IPS DF 6.9 (cell line): ENCODE data around the gene YIPF2.

Source experiments
- DNase-seq: peaks from one replicate; pipeline ENCODE4 v3.0.0-alpha.2; 2013; ENCODE audit warnings: low read depth, low spot score
- H3K27ac ChIP-seq: one replicate; pipeline ENCODE4 v1.5.1; 2013; ENCODE audit warnings: low read length, control low read depth
- H3K27me3 ChIP-seq: 2 replicates; pipeline ENCODE4 v1.6.1; 2013; ENCODE audit warnings: mild to moderate bottlenecking, low read length; ENCODE audit not compliant: control insufficient read depth, insufficient read depth
- H3K36me3 ChIP-seq: 2 replicates; pipeline ENCODE4 v1.6.1; 2013; ENCODE audit warnings: low read length; ENCODE audit not compliant: control insufficient read depth, insufficient read depth
- H3K4me1 ChIP-seq: 2 replicates; pipeline ENCODE4 v1.6.1; 2013; ENCODE audit warnings: low read length; ENCODE audit not compliant: control insufficient read depth, insufficient read depth
- H3K4me3 ChIP-seq: 2 replicates; pipeline ENCODE4 v1.5.1; 2013; ENCODE audit warnings: mild to moderate bottlenecking, low read length
- H3K9me3 ChIP-seq: 2 replicates; pipeline ENCODE4 v1.6.1; 2013; ENCODE audit warnings: low read length, inconsistent platforms; ENCODE audit not compliant: control insufficient read depth, insufficient read depth
- WGBS: extraction: QIAGEN DNeasy Blood & Tissue Kit; methylation state at CpG from one replicate; pipeline ENCODE4 v1.1.7; 2013; ENCODE audit warnings: mixed read lengths, missing lambda C conversion rate; ENCODE audit not compliant: insufficient read length, insufficient coverage; 5-methylcytosine and 5-hydroxymethylcytosine counted together

The YIPF2 gene

GRCh38 chr19:10936661-10937084 lies 8.2 kb upstream of the YIPF2 start:
- no CpG with 5 or more reads among the region's 11 CpGs for WGBS
- Histone ChIP-seq H3K27ac (no peak overlapping the region), H3K4me1 (no peaks in the 10 kb centered on the region), H3K4me3 (no peak overlapping the region), H3K9me3 (no peaks in the 10 kb centered on the region), H3K36me3 (no peaks in the 10 kb centered on the region), H3K27me3 (no peaks in the 10 kb centered on the region)
- peak; percentile 83 for DNase-seq

GRCh38 chr19:10935371-10936059 lies 7.1 kb upstream of the YIPF2 start:
- Histone ChIP-seq H3K9me3 (no peaks in the 10 kb centered on the region), H3K27ac (no peak overlapping the region), H3K4me1 (no peaks in the 10 kb centered on the region), H3K27me3 (no peaks in the 10 kb centered on the region), H3K36me3 (no peaks in the 10 kb centered on the region), H3K4me3 (no peak overlapping the region)
- no CpG with 5 or more reads among the region's 9 CpGs for WGBS
- no peak for DNase-seq

GRCh38 chr19:10929402-10929794 lies 959 bp upstream of the YIPF2 start:
- Histone ChIP-seq H3K27ac (no peak overlapping the region), H3K9me3 (no peaks in the 10 kb centered on the region), H3K36me3 (0 out of 2 replicates have a peak, but pooled peaks cover 3% of the 10 kb centered on the region), H3K27me3 (no peaks in the 10 kb centered on the region), H3K4me3 (peak overlapping the region; percentile 79), H3K4me1 (peaks cover 4% of the 10 kb centered on the region; the same call in 1 of the 2 replicates)
- no CpG with 5 or more reads among the region's 27 CpGs for WGBS
- DNase-seq = no peak

GRCh38 chr19:10927730-10928562 lies 493 bp downstream of the YIPF2 start:
- H3K36me3 ChIP-seq = peaks cover 16% of the 10 kb centered on the region
- H3K27me3 ChIP-seq = no peaks in the 10 kb centered on the region
- no peaks in the 10 kb centered on the region for H3K9me3 ChIP-seq
- no peak overlapping the region for H3K27ac ChIP-seq
- H3K4me3 ChIP-seq = peak overlapping the region; percentile 57; the same call in 1 of the 2 replicates
- WGBS = no CpG with 5 or more reads among the region's 47 CpGs
- DNase-seq = no peak
- H3K4me1 ChIP-seq = peaks cover 4% of the 10 kb centered on the region; the same call in 1 of the 2 replicates

- WGBS = no CpG with 5 or more reads among the region's 13 CpGs
- H3K27ac ChIP-seq = no peak overlapping the region
- H3K9me3 ChIP-seq = no peaks in the 10 kb centered on the region
- peaks cover 4% of the 10 kb centered on the region; the same call in 1 of the 2 replicates for H3K4me1 ChIP-seq
- H3K4me3 ChIP-seq = no peak overlapping the region
- DNase-seq = no peak
- H3K27me3 ChIP-seq = no peaks in the 10 kb centered on the region
- H3K36me3 ChIP-seq = peaks cover 38% of the 10 kb centered on the region
Measured at GRCh38 chr19:10924597-10924996, 3.8 kb downstream of the YIPF2 start.

GRCh38 chr19:10923260-10924112 lies 5.0 kb downstream of the YIPF2 start:
- H3K9me3 ChIP-seq = no peaks in the 10 kb centered on the region
- H3K36me3 ChIP-seq = peaks cover 43% of the 10 kb centered on the region
- no peaks in the 10 kb centered on the region for H3K27me3 ChIP-seq
- WGBS = no CpG with 5 or more reads among the region's 29 CpGs
- H3K27ac ChIP-seq = no peak overlapping the region
- DNase-seq = no peak
- no peak overlapping the region for H3K4me3 ChIP-seq
- peaks cover 4% of the 10 kb centered on the region; the same call in 1 of the 2 replicates for H3K4me1 ChIP-seq

- no peaks in the 10 kb centered on the region for H3K9me3 ChIP-seq
- WGBS = no CpG with 5 or more reads among the region's 13 CpGs
- H3K27me3 ChIP-seq = no peaks in the 10 kb centered on the region
- H3K4me1 ChIP-seq = peaks cover 2% of the 10 kb centered on the region; the same call in 1 of the 2 replicates
- H3K4me3 ChIP-seq = no peak overlapping the region
- no peak overlapping the region for H3K27ac ChIP-seq
- H3K36me3 ChIP-seq = peaks cover 43% of the 10 kb centered on the region
- DNase-seq = no peak
Measured at GRCh38 chr19:10922638-10923014, 5.8 kb downstream of the YIPF2 start.

- H3K36me3 ChIP-seq = peaks cover 43% of the 10 kb centered on the region
- no peak overlapping the region for H3K27ac ChIP-seq
- H3K9me3 ChIP-seq = no peaks in the 10 kb centered on the region
- no peak overlapping the region for H3K4me3 ChIP-seq
- H3K4me1 ChIP-seq = no peaks in the 10 kb centered on the region; the same call in 1 of the 2 replicates
- no peaks in the 10 kb centered on the region for H3K27me3 ChIP-seq
- no CpG with 5 or more reads among the region's 33 CpGs for WGBS
- no peak for DNase-seq
Measured at GRCh38 chr19:10921910-10922637, 6.4 kb downstream of the YIPF2 start.

GRCh38 chr19:10921199-10921909 lies 7.1 kb downstream of the YIPF2 start:
- Histone ChIP-seq H3K27me3 (no peaks in the 10 kb centered on the region), H3K9me3 (no peaks in the 10 kb centered on the region), H3K36me3 (peaks cover 43% of the 10 kb centered on the region), H3K4me1 (no peaks in the 10 kb centered on the region; the same call in 1 of the 2 replicates), H3K4me3 (no peak overlapping the region), H3K27ac (no peak overlapping the region)
- WGBS = no CpG with 5 or more reads among the region's 43 CpGs
- no peak for DNase-seq
